ENCODE data around the gene SMIM35.

- TF ChIP-seq, protein P1, sequence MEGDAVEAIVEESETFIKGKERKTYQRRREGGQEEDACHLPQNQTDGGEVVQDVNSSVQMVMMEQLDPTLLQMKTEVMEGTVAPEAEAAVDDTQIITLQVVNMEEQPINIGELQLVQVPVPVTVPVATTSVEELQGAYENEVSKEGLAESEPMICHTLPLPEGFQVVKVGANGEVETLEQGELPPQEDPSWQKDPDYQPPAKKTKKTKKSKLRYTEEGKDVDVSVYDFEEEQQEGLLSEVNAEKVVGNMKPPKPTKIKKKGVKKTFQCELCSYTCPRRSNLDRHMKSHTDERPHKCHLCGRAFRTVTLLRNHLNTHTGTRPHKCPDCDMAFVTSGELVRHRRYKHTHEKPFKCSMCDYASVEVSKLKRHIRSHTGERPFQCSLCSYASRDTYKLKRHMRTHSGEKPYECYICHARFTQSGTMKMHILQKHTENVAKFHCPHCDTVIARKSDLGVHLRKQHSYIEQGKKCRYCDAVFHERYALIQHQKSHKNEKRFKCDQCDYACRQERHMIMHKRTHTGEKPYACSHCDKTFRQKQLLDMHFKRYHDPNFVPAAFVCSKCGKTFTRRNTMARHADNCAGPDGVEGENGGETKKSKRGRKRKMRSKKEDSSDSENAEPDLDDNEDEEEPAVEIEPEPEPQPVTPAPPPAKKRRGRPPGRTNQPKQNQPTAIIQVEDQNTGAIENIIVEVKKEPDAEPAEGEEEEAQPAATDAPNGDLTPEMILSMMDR (conservative IDR thresholded peaks at IDR 0.05; ENCODE audit: low read depth, low read length), result no peak
- TF ChIP-seq EZH2 (IDR thresholded peaks at IDR 0.05; ENCODE audit: low read length, unreplicated experiment) (no peak), EZH2phosphoT487 (IDR thresholded peaks at IDR 0.05; ENCODE audit: borderline replicate concordance, low read length) (no peak)
Observed at GRCh38 chr11:118061586-118062125, 25.1 kb downstream of the SMIM35 start.

Data from PC-3 (cell line).